NCI-H2171 (cell line): ENCODE measurements around the gene COL10A1.

Source experiments
- DNase-seq: peaks from one replicate; lab custom pipeline; 2025; lab: John Stamatoyannopoulos, UW

COL10A1 gene

DNA sequence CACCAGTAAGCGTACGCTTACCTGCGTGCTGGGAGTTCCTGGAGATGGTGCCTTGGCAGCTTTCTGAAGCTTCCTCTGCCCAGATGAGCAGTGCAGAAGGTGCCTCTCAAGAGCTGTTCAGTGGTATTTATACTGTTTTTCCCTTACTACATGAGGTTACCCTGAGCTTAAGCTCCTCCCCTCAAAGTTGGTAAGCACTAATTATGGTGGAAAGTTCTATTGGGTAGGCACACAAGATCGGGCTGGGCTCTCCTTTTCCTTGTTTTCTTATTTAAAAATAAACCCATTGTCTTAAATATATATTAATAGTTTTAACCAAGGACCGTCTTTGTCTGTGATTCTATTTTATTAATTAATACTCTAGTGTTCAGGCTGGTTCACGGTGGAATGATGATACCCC is at the start of gene COL10A1:
Gene COL10A1, minus strand, starts transcription at position 101 of the 400 bp plus-strand sequence. CDS start 640 bp downstream, outside the sequence.
- DNase-seq, result no peak

DNA sequence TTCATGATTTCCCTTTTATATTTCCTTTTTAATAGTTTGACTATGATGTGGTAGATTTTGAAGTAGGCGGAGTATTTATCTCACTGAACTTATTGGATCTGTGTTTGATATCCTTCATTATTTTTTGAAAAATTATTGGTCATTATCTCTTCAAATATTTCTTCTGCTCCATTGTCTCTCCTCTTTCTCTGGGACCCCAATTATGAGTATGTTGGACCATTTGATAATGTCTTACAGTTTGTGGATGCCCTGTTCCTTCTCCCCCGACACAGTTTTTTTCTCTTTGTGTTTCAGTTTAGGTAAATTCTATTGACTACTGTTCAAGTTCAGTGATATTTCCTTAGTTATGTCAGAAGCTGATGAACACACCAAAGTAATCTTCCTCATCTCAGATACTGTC is 49.4 kb upstream of the COL10A1 start:
- DNase-seq, result no peak

DNA sequence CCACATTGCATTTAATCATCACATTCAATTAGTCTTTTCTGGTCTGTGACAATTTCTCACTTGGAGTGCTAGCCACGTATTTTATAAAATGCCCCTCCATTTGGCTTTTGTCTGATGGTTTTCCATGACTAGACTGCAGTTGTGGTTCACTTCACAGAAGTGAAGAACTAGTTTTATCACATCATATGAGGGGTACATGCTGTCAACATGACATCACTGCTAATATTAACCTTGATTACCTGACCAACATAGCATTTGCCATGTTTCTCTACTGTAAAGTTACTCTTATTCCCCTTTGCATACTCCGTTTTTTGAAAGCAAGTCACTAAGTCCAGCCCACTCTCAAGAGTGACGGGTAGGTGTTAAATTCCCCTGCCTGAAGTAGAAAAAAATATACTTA is 48.0 kb upstream of the COL10A1 start:
- no peak for DNase-seq

- no peak for DNase-seq
Measured at GRCh38 chr6:116170358-116171057, 44.6 kb upstream of the COL10A1 start.

- DNase-seq, result no peak
Measured at GRCh38 chr6:116169880-116170279, 43.9 kb upstream of the COL10A1 start.

- no peak for DNase-seq
Measured at GRCh38 chr6:116168148-116168547, 42.2 kb upstream of the COL10A1 start.

DNA sequence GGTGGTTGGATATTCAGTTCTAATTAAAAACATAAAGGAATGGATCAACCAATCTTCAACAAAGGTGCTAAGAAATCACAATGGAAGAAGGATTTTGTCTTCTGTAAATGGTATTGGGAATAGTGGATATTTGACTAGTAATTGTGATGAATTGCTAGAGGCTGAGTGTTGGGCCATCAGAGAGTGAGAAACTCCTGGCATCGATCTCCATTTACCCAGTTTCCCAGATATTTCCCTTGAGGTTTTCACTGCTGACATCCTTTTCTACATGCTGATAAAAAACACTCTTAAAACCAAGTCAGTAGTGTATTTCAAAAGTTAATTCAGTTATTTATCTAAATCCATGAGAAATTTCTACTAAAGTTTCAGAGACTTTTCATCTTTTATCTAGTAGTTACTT is 40.4 kb upstream of the COL10A1 start:
- no peak for DNase-seq

GRCh38 chr6:116165596-116165995 is 39.7 kb upstream of the COL10A1 start:
- no peak for DNase-seq

DNA sequence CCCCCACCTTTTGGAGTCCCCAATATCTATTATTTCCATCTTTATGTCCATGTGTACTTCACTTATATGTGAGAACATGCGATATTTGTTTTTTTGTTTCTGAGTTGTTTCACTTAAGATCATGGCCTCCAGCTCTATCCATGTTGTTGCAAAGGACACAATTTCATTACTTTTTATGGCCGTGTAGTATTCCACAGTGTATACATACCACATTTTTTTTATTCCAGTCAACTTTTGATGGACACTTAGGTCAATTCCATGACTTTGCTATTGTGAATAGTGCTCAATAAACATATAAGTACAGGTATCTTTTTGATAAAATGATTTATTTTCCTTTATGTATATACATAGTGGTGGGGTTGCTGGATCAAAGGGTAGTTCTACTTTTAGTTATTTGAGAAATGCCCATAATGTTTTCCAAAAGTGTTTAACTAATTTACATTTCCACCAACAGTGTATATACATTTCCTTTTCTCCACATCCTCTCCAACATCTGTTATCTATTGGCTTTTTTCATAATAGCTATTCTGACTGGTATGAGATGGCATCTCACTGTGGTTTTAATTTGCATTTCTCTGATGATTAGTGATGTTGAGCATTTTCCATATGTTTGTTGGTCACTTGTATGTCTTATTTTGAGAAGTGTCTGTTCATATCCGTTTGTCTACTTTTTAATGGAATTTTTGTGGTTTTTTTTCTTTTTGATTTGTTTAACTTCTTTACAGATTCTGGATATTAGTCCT is 34.0 kb upstream of the COL10A1 start:
- DNase-seq, result no peak

- no peak for DNase-seq
Measured at GRCh38 chr6:116158641-116159040, 32.7 kb upstream of the COL10A1 start.

- no peak for DNase-seq
Measured at GRCh38 chr6:116157391-116157790, 31.5 kb upstream of the COL10A1 start.

GRCh38 chr6:116156405-116157326 is 30.7 kb upstream of the COL10A1 start:
- no peak for DNase-seq

GRCh38 chr6:116154887-116155286 is 29.0 kb upstream of the COL10A1 start:
- DNase-seq, result no peak

- no peak for DNase-seq
Measured at GRCh38 chr6:116152620-116153019, 26.7 kb upstream of the COL10A1 start.

DNA sequence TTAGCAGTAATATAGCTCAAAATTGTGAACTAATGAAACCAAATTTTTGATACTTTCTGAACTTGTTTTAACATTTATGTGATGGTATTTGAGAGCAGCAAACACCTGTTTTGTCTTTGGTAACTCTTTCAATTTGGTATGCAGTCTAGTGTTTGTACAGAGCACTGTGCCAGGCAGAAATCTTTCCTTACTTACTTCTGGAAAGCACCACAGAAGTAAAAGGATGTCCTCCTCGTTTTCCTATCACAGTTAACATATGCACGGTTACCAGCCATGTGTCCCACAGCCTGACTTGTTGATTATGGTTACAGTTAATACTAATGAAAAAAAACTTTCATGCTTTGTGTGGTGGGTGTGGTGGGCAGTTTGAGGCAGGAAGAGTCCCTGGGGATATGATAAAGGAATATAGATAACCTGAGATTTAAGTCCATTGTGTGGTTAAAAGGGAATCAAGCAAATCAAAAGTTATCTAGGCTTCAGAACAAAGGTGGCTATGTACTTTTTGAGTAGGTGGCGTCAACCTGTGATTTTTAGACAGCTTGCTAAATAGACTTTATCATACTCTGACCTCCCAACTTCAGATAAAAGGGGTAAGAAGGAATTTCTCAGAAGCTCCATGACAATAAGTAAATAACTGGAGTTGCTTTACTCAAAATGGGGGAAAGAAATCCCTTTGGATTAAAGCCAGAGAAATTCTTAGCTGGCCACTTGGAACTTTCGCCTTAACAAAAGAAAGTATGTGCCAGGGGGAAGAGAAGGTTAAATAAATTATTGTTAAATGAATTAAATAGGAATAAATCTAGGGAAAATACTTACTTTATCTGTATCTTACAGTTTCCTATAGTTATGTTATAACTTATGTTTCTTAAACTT is 20.1 kb upstream of the COL10A1 start:
- DNase-seq, result no peak

DNA sequence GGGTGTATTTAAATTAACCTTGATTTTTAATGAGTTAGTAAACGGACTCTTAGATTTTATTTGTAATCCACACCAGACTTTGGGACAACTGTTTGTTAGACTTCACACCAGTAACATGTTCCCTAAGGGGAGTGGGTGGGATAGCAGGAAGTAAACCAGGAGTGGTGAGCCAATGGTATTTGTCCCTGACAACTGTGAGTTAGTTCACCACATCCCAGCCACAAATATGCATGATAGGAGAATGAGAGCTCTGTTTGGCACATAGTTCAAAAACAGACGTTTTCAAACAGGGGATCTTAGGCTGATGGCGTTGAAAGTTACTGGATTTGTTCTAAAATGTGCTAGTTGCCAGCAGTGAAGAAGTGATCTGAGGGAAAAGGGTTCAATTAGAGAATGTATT is 18.7 kb upstream of the COL10A1 start:
- DNase-seq, result no peak

- no peak for DNase-seq
Measured at GRCh38 chr6:116139917-116140316, 14.0 kb upstream of the COL10A1 start.

GRCh38 chr6:116136933-116137340 is 11.0 kb upstream of the COL10A1 start:
- no peak for DNase-seq

- DNase-seq, result no peak
Measured at GRCh38 chr6:116136373-116136772, 10.4 kb upstream of the COL10A1 start.

GRCh38 chr6:116133453-116133852 is 7.5 kb upstream of the COL10A1 start:
- no peak for DNase-seq

GRCh38 chr6:116127771-116128493 is 2.0 kb upstream of the COL10A1 start:
- no peak for DNase-seq
